HG02981 (cell line): ENCODE results near the gene CTTNBP2.

Experiments
- ATAC-seq: cut with Tn5 transposase; IDR thresholded peaks from one replicate; pipeline ENCODE4 v1.9.1; 2021; ENCODE audit warnings: mild to moderate bottlenecking, moderate library complexity; ENCODE audit not compliant: unreplicated experiment

CTTNBP2 gene

DNA sequence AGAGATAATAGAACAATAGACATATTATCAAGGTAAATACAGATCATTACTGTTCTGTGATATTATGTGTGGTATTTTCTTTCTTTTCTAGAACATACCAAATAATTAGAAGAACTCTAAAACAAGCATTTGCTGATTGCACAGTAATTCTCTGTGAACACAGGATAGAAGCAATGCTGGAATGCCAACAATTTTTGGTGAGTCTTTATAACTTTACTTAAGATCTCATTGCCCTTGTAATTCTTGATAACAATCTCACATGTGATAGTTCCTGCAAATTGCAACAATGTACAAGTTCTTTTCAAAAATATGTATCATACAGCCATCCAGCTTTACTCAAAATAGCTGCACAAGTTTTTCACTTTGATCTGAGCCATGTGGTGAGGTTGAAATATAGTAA lies 207.9 kb downstream of the CTTNBP2 start:
- ATAC-seq = no peak

DNA sequence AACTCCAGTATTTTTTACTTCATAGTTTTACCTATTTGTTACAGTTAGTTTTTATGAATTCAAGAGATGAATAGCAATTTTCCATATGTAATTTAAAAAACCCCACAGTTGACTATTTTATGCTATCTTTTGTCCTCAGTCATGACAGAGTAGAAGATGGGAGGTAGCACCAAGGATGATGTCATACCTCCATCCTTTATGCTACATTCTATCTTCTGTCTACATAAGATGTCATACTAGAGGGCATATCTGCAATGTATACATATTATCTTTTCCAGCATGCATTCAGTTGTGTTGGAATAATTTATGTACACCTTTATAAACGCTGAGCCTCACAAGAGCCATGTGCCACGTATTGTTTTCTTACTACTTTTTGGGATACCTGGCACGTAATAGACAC lies 209.2 kb downstream of the CTTNBP2 start:
- no peak for ATAC-seq

DNA sequence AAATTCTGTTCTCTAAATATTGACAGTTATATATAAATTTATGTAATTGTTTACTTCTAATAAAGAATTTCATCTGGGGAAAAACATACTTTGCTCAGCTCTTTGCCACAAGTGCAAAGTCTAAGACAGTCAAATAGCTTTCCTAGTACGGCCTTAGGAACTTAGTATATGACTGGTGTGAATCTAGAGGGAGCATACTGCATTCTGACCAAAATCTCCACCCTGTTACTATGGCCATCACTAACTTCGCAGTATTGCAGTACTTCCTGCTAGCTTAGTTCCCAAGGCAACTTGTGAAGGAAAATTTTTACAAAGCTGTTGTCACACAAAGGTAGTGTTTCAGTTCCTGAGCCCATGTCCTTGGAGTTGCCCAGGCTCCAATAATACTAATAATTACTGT lies 211.9 kb downstream of the CTTNBP2 start:
- no peak for ATAC-seq
